ENCODE data around the gene DIS3L2. TPM values are rescaled to one million over a fixed set of nuclear protein-coding genes. Genes with fewer than 3 reads are reported as not detected.

The DIS3L2 gene
- total and polyA plus RNA-seq, 8 donors = 13.0 to 24.0 (median 16.8) TPM

GRCh38 chr2:232339121-232340081 is 377.9 kb downstream of the DIS3L2 start:
- TF ChIP-seq CTCF (IDR thresholded peaks at IDR 0.05) = no peak
- peak in 3 of 6 donors; percentile 21 to 57 (median 44) for DNase-seq
- ATAC-seq = peak in 1 of 4 donors; percentile 4
- no peak for FAIRE-seq
- no peak overlapping the region for H3K27ac ChIP-seq
- no peaks in the 10 kb centered on the region for H3K27me3 ChIP-seq
- no peak overlapping the region for H3K4me3 ChIP-seq
- no peaks in the 10 kb centered on the region for H3K9me3 ChIP-seq
- H3K36me3 ChIP-seq = no peaks in the 10 kb centered on the region
- no peaks in the 10 kb centered on the region for H3K4me1 ChIP-seq
- intact Hi-C loops (cut with DNase I) = loop anchor here in 1 of 3 donors (10.0 kb wide), 1 partner anchor 95 kb away; no protein-coding TSS in a partner anchor
- WGBS, 2 donors = 89 to 91% methylated on average over 23 of the region's 23 CpGs

GRCh38 chr2:232340171-232340935 is 378.8 kb downstream of the DIS3L2 start:
- intact Hi-C loops (cut with DNase I) = no loop called here
- H3K36me3 ChIP-seq = no peaks in the 10 kb centered on the region
- no peak for FAIRE-seq

GRCh38 chr2:232341061-232341738 is 379.7 kb downstream of the DIS3L2 start:
- H3K36me3 ChIP-seq = no peaks in the 10 kb centered on the region
- no peaks in the 10 kb centered on the region for H3K4me1 ChIP-seq
- WGBS, 2 donors = 86 to 87% methylated on average over 17 of the region's 17 CpGs
- H3K27ac ChIP-seq = no peak overlapping the region
- ATAC-seq (no peak), DNase-seq (peak in 2 of 6 donors; percentile 13 to 41), FAIRE-seq (no peak)
- no peaks in the 10 kb centered on the region for H3K27me3 ChIP-seq
- intact Hi-C loops (cut with DNase I) = no loop called here
- no peaks in the 10 kb centered on the region for H3K9me3 ChIP-seq
- no peak for TF ChIP-seq CTCF (IDR thresholded peaks at IDR 0.05)
- no peak overlapping the region for H3K4me3 ChIP-seq

More at GRCh38 chr2:232340171-232340935, 378.8 kb downstream of the DIS3L2 start:
- WGBS, 2 donors = 91 to 92% methylated on average over 14 of the region's 14 CpGs
- H3K27me3 ChIP-seq = no peaks in the 10 kb centered on the region
- no peaks in the 10 kb centered on the region for H3K4me1 ChIP-seq
- ATAC-seq (no peak), DNase-seq (peak in 2 of 6 donors; percentile 7 to 34)
- H3K27ac ChIP-seq = no peak overlapping the region
- H3K9me3 ChIP-seq = no peaks in the 10 kb centered on the region
- TF ChIP-seq CTCF (IDR thresholded peaks at IDR 0.05) = no peak
- H3K4me3 ChIP-seq = no peak overlapping the region

GRCh38 chr2:232341739-232342126 is 380.2 kb downstream of the DIS3L2 start:
- Histone ChIP-seq H3K27ac (no peak overlapping the region), H3K4me1 (no peaks in the 10 kb centered on the region), H3K9me3 (no peaks in the 10 kb centered on the region), H3K4me3 (no peak overlapping the region), H3K36me3 (no peaks in the 10 kb centered on the region), H3K27me3 (no peaks in the 10 kb centered on the region)
- FAIRE-seq (no peak), DNase-seq (peak in 2 of 6 donors; percentile 5 to 27), ATAC-seq (no peak)
- intact Hi-C loops (cut with DNase I) = no loop called here
- no peak for TF ChIP-seq CTCF (IDR thresholded peaks at IDR 0.05)
- WGBS, 2 donors = 89 to 90% methylated on average over 4 of the region's 4 CpGs

All from pancreas (tissue), 10 donors.